GM12891 (cell line): Measurements from ENCODE around the gene ZC3HAV1L.

Experiments
- DNase-seq: peaks from one replicate; pipeline ENCODE4 v3.0.0; 2011; ENCODE audit warnings: low spot score; ENCODE audit not compliant: insufficient read length
- FAIRE-seq: peaks from 2 replicates; lab custom pipeline; 2011; peaks lifted over from hg19 to GRCh38; lab: Jason Lieb, UNC
- PAX5 ChIP-seq: IDR thresholded peaks from 2 replicates; pipeline ENCODE4 v1.6.1; 2011; ENCODE audit warnings: low read length, moderate library complexity, mild to moderate bottlenecking; ENCODE audit not compliant: insufficient read depth, severe bottlenecking
- POLR2A ChIP-seq: IDR thresholded peaks from 2 replicates; pipeline ENCODE4 v1.6.1; 2011; ENCODE audit warnings: low read depth, low read length, control low read depth
- POLR2AphosphoS5 ChIP-seq: IDR thresholded peaks from 2 replicates; pipeline ENCODE4 v1.6.1; 2011; ENCODE audit warnings: low read depth, low read length, control low read depth
- POU2F2 ChIP-seq: IDR thresholded peaks from 2 replicates; pipeline ENCODE4 v1.6.1; 2011; ENCODE audit warnings: low read depth, mild to moderate bottlenecking, control low read depth, low read length, moderate library complexity
- SPI1 ChIP-seq: IDR thresholded peaks from 2 replicates; pipeline ENCODE4 v1.6.1; 2011; ENCODE audit warnings: low read depth, low read length, control low read depth
- TAF1 ChIP-seq: IDR thresholded peaks from 2 replicates; pipeline ENCODE4 v1.6.1; 2011; ENCODE audit warnings: low read depth, low read length, control low read depth

ZC3HAV1L gene

GRCh38 chr7:139022286-139022685 is 13.6 kb downstream of the ZC3HAV1L start:
- TF ChIP-seq TAF1 = no peak
- DNase-seq (no peak), FAIRE-seq (no peak)

- DNase-seq (no peak), FAIRE-seq (no peak)
- no peak for TF ChIP-seq PAX5
- TF ChIP-seq POLR2A = no peak
- TF ChIP-seq TAF1 = no peak
- TF ChIP-seq POU2F2 = no peak
- no peak for TF ChIP-seq SPI1
- TF ChIP-seq POLR2AphosphoS5 = no peak
These were observed 16.9 kb downstream of the ZC3HAV1L start for GRCh38 chr7:139018910-139019309.

GRCh38 chr7:139016931-139017511 is 18.8 kb downstream of the ZC3HAV1L start:
- DNase-seq = peak; percentile 54
- peak; percentile 92 for FAIRE-seq
- no peak for TF ChIP-seq POLR2A
- no peak for TF ChIP-seq TAF1
- TF ChIP-seq POLR2AphosphoS5 = no peak
- TF ChIP-seq POU2F2 = no peak
- TF ChIP-seq SPI1 = no peak

- FAIRE-seq = no peak
- no peak for DNase-seq
- TF ChIP-seq POLR2A (no peak), SPI1 (no peak), POLR2AphosphoS5 (no peak), POU2F2 (no peak), PAX5 (no peak), TAF1 (no peak)
These were observed 24.5 kb downstream of the ZC3HAV1L start for GRCh38 chr7:139011373-139011772.

GRCh38 chr7:139004321-139005090 is 31.3 kb downstream of the ZC3HAV1L start:
- FAIRE-seq (no peak), DNase-seq (no peak)
- TF ChIP-seq PAX5 = no peak
- no peak for TF ChIP-seq POLR2A
- TF ChIP-seq POU2F2 = no peak
- TF ChIP-seq TAF1 = no peak
- no peak for TF ChIP-seq POLR2AphosphoS5
- no peak for TF ChIP-seq SPI1

- DNase-seq (no peak), FAIRE-seq (no peak)
- TF ChIP-seq POLR2A = no peak
- no peak for TF ChIP-seq SPI1
- TF ChIP-seq POLR2AphosphoS5 = no peak
- TF ChIP-seq PAX5 = no peak
- TF ChIP-seq POU2F2 = no peak
- no peak for TF ChIP-seq TAF1
These were observed 36.4 kb downstream of the ZC3HAV1L start for GRCh38 chr7:138999414-138999813.

- TF ChIP-seq PAX5 (no peak), TAF1 (no peak), POLR2AphosphoS5 (no peak), POLR2A (no peak), SPI1 (no peak), POU2F2 (no peak)
- FAIRE-seq = no peak
- DNase-seq = no peak
These were observed 43.8 kb downstream of the ZC3HAV1L start for GRCh38 chr7:138992052-138992531.

GRCh38 chr7:138987686-138988085 is 48.2 kb downstream of the ZC3HAV1L start:
- no peak for TF ChIP-seq TAF1
- TF ChIP-seq POLR2A = no peak
- TF ChIP-seq SPI1 = no peak
- TF ChIP-seq PAX5 = no peak
- TF ChIP-seq POLR2AphosphoS5 = no peak
- TF ChIP-seq POU2F2 = no peak
- DNase-seq (no peak), FAIRE-seq (no peak)

- FAIRE-seq (no peak), DNase-seq (no peak)
- TF ChIP-seq PAX5 (no peak), POLR2A (no peak), POLR2AphosphoS5 (no peak), POU2F2 (no peak), TAF1 (no peak)
These were observed 53.6 kb downstream of the ZC3HAV1L start for GRCh38 chr7:138982204-138982623.
